Stimulated activated CD4-positive, alpha-beta T cell treated with anti-CD3 and anti-CD28 coated beads, Interleukin-12 subunit alpha, Interleukin-12 subunit beta, amount 100 ng/mL, for 4 hours (primary cell): Measurements from ENCODE around the gene ARHGAP10.
"Not testable (repeated sequence)": the region's sequence is repeated elsewhere in the genome, so short reads cannot be mapped to it uniquely, and the experiment has no call there.

ENCODE experiments used
- DNase-seq: peaks from one replicate; pipeline ENCODE4 v3.0.0-alpha.2; 2020

Gene ARHGAP10

DNA sequence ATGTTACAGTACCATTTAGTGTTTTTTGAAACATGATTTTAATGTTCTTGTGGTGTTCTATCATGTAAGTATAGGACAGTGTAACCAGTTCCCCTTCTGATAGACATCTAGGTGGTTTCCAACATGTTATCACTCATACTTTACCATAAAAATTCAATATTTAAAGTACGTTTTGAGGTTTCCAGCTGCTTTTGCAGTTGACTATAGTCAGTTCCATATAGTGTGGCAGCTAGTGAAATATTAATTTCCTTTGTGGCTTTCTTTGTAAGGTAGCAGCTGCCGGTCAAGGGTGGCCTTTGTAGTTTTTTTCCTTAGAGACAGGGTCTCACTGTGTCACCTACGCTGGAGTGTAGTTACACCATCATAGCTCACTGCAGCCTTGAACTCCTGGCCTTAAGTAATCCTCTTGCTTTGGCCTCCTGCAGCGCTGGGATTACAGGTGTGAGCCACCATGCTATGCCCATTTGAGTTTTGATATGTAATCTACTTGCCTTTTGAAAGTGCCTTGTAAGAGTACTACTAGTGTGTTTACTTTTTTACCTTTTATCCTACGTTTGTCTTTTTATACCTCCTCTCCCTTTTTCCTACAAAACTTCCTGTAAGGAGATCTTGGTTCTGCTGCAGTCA lies 63.0 kb downstream of the ARHGAP10 start:
- DNase-seq, result no peak

DNA sequence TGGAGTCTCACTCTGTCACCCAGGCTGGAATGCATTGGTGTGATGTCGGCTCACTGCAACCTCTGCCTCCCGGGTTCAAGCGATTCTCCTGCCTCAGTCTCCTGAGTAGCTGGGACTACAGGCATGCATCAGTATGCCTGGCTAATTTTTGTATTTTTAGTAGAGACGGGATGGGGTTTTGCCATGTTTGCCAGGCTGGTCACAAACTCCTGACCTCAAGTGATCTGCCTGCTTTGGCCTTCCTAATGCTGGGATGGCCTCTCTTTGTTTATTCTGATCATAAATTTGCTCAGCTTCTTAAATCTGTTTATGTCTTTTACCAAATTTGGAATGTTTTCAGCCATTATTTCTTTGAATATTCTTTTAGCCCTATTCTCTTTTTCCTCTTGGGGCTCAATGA lies 67.2 kb downstream of the ARHGAP10 start:
- DNase-seq, result not testable (repeated sequence)

DNA sequence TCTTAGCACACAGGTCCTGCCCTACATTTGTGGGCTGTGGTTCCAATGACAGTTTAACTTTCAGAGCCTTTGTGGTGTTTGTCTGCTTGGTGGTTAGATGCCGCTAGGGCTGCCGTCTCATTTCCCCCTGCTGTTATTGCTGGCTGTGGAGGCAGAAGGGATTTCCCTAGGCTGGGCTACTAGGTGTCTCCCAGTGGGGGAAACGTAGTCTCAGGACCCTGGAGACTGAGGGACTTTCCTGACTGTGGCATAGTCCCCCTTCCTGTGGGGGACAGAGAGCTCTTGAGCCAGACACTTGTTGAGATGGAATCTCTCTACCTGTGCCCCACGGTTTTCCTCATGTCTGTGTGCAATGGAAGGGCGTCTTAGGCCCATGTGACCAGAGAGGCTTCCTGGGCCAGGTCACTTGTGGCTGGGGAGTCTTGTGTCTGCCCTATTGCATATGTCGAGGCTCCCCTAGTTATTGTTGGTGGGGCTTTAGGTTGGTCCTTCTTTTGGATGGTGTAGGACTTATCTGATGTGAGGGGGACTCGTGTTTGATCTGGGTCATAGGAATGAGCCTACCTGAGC lies 68.2 kb downstream of the ARHGAP10 start:
- DNase-seq, result peak; percentile 11

DNA sequence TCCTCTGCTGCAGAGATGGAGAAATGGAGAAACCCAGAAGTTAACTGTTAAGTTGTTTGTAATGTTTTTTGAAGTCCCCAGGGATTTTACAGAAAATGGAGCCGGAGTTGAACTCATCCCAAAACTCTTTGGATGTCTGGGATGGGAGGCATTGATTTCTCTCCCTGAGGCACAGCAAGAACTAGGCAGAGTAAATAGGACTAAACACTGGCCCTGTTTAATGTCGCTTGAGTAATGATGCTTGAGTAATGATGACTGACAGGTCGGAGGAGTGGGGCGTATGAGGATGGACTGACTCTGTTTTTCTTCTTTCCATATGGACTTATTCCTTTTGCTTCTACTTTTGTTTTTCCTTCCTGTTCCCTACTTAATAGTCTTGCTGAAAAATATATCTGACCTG lies 69.9 kb downstream of the ARHGAP10 start:
- no peak for DNase-seq

DNA sequence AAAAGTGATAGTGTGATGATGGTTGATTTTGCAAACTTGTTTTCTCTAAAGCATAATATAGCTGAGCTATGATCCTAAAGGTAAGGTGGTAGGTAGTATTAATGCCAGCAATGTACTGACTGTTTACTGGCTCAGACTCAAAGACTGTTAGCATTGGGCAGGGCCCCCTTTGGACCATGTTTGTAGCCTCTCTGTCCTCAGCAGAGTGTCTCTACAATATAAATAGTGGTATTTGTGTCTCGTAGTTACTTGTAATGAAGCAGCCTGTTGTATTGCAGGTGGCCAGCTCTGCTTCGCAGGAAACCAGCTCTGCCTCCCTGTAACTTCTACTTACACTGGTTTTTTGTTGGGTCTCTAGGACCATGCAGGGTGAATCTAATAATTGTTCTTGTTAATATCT lies 70.5 kb downstream of the ARHGAP10 start:
- no peak for DNase-seq

DNA sequence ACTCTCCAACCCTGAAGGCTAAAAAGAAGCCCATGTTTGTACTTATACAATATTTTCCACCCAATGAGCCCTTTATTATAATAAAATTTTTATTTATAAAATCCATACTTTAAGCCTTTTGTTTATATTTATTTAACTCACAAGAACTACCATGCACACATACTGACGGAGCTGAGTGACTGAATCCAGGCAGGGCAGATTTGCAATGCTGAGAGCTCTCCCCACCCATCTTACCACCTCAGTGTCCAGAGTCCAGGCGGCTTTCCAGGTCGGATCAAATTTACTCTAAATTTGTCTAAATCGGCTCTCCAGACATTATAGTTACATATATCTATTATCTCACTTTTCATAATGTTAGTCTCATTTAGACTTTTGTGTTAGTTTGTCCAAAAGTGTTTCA lies 74.1 kb downstream of the ARHGAP10 start:
- no peak for DNase-seq

DNA sequence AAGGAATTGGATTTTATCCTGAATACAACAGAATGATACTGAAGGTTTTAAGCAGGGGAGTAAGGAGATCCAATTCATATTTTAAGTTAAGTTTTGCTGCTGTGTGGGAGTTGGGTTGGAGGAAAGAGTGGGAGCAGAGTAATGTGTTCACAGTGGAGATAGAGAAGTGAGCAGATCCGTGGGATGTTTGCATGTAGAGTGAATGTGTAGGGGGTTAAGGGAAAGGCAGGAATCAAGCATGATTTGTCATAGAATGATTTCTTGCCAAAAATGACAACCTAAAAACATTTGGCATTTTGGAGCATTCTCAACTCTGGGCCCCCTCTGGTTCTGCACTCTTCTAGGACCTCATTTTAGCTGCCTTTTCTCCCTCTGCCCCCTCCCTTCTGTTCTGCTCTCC lies 76.6 kb downstream of the ARHGAP10 start:
- no peak for DNase-seq

DNA sequence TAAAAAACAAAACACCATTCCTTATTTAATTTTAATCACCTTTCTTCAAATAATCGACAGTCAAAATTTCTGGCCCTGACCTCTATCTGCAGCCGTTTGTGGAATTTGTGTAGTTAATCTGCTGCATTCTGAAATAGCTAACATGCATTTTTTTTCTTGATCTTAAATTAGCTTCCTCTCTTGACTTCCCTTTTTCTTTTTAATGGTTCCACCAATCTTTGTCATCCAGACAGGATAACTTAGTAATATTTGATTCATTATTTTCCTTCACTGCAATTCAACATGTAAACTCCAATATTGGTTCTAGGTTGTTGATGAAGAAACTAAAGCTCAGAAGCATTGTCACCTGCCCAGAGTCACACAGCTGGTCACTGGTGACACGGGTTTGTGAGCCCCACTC lies 77.3 kb downstream of the ARHGAP10 start:
- DNase-seq, result no peak

DNA sequence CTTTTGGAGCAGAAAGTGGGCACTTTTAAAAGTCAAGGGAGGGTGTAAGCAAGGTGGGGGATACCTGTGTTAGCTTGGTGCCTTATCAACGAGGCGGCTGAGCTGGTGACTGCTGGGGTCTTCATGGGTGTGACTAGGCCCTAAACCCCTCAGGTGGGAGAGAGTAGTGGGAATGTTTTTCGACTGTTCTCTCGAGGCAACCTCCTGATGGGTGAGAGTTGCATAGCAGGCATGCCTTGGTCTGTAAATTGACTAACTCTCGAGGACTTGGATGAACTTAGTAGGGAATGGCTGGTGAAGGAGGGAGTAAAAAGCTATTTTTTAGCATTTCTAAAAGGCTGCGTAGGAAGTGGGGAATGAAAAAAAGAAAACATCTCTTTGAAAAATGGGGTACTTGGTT lies 80.0 kb downstream of the ARHGAP10 start:
- no peak for DNase-seq

DNA sequence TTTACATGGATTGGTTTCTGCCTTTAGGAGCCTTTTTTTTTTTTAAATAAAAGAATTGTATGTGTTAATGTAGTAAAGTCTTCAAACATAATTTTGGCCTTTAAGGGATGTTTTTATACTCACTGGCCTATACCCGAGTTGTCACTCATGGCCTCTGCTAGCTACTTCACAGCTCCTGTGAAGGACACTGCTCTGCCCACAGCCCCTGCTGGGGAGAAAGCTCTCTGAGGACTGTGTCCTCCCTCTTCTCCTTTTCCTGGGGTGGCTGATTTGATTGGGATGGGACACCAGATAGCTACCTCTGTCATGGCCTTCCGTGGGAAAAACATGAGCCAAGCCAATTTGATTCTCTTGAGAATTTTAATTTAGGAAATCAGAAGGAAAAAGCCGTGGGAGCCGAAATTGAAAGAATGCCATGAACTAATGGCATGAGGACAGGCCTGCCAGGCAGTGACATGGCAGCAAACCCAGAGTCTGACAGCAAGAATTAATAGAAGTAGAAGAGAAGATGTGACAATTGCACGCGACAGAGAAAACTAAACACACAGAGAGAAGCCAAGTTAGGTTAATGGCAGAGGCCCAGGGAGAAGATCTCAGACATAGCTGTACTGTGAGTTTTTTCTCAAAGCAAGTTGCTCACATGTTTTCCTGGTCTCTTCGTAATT lies 81.4 kb downstream of the ARHGAP10 start:
- no peak for DNase-seq

DNA sequence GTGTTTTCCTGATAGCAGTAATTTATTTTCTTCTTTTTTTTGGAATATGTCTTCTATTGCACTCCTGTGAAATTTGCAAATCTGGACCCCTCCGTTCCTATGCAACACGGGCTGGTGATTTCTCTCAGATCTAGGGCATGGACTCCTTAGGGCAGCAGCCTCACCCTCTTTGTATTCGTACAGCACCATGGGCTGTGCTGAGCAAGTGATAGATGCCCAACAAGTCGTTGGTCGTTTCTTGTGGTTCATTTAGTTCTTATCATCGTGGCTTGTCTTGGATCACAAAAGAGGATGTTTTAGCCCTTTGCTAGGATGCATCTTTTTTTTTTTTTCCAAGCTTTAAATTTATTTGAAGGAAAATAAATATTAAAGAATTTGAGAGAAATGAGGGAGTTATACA lies 82.1 kb downstream of the ARHGAP10 start:
- DNase-seq, result no peak

DNA sequence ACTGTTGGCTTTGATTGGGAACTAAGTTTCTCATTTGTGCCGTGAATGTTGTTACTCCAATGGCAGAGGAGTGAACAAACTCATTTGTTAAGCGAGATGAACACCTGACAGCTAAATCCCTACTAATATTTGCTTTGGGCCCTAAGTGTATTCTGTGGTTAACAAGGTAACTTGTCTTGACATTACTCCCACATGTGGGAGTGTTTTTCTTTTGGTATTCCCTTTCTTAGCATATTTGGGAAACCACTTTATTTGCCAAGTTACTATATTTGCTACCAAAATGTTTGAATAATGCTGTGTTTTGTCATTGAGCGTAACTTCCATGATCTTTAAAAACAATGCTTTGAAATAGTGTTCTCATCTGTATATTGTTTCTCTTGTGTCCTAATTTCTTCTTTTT lies 82.5 kb downstream of the ARHGAP10 start:
- no peak for DNase-seq

DNA sequence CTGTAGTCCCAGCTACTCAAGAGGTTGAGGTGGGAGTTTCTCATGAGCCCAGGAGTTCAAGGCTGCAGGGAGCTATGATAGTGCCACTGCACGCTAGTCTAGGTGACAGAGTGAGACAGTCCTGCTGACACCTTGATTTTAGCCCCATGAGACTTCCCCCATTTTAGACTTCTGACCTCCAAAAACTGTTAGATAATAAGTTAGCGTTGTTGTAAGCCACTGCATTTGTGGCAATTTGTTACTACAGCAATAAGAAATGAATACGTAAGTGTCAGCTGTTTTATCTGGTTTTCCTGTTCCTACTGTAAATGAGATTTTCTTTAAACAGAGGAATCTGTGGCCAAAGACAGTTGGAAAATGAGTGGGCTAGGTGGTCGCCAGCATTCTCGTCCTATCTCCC lies 83.9 kb downstream of the ARHGAP10 start:
- no peak for DNase-seq

DNA sequence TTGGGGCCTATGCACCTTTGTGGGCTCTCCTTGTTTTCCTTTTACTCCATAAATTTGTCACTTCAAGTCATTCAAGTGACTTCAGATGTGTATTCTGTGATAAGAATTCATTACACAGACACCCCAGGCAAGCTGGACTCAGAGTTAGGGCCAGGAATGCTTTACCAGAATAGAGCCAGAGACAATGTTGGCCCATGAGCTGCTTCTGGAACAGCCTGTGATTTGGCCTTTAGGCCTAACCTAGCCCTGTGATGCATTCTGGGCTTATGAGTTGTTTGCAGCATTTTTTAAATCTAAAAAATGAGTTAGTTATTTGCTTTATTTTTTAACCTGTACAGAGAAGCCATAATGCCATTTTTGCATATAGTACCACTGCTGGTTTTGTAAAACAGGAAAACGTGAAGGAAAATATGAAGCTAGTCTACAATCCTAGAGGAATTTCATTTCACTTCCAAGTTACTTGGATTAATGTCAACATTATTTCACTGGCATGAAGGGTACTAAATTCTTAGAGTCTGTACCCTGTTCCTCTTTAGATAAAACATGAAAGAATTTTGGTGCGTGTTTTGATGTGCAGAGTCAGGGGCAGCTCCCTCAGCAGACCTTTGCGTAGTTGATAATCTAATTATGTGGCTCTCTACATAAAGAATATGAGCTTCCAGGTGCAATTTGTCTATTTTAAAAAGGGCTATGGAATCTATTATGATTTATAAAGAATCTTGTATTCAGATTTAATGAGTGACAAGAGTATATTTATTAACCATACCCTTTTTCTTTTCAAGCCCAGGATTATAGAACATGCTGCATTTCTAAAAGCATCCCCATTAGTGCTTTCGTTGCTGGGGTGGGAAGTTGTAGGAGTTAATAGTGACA lies 84.7 kb downstream of the ARHGAP10 start:
- DNase-seq, result no peak

DNA sequence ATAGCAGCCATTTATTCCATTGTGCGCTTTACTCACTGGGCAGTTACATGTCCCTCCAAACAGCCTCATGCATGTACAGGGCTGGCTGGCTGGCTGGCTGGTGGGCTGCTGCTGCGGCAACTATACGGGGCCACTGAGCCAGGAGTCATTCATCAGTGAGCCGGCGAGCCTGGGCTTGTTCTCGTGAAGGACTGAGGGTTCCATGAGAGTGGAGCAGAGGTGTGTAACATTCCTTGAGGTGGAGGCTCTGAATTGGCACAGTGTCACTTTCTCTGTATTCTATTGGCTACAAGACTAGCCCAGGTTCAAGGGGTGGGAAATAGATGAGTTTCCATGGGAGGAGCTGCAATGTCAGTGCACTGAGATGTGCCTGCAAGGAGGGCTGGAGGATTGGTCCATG lies 89.1 kb downstream of the ARHGAP10 start:
- DNase-seq, result no peak

DNA sequence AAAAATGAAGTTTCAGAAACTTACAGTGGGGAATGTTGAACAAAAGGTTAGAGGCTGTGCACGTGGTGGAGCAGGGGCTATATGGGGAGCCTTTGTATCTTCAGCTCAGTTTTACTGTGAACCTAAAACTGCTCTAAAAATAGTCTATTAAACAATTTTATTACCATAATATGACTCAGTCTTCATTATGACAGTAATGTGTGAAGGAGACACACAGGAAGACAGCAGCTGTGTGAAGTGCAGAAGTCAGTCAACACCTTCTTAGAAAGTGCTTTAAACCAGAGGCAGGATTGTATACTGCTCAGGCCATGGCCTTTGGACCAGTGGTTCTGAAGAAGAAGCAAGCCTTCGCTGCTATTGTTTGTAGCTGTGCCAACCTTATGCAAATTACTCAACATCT lies 89.7 kb downstream of the ARHGAP10 start:
- DNase-seq, result no peak

DNA sequence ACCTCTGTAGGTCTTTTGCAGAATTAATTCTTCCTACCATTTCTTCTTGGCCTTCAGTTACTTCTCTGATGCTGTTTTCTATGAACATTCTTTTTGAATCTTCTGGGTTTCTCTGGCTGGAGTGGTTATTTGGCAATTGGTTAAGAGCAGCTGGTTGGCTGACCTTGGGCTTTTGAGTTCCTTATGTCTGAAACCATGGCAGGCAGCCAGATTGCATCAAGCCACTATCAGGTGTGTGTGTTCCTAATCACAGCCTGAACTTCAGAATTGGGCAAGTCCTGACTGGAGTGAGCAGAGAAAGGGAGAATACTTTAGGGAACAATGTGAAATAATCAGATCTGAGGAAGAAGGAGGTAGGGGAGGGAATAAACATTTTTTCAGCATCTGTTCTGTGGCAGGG lies 90.2 kb downstream of the ARHGAP10 start:
- no peak for DNase-seq

DNA sequence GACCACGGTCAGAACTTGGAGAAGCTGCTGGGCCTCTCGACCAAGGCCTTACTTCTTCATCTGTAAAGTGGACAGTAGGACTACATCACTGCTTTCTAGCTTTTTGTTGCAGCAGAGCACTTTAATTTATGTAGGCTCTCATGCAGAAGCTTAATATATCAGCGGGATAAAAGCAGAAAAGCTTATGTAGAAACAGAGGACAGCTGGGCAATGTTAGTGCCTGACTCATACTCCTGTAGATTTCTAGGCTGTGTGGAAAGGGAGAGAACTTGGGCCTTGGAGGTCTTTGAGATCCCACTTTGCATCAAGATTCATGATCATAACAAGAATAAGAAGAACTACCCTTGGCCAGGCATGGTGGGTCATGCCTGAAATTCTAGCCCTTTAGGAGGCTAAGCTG lies 91.2 kb downstream of the ARHGAP10 start:
- no peak for DNase-seq

DNA sequence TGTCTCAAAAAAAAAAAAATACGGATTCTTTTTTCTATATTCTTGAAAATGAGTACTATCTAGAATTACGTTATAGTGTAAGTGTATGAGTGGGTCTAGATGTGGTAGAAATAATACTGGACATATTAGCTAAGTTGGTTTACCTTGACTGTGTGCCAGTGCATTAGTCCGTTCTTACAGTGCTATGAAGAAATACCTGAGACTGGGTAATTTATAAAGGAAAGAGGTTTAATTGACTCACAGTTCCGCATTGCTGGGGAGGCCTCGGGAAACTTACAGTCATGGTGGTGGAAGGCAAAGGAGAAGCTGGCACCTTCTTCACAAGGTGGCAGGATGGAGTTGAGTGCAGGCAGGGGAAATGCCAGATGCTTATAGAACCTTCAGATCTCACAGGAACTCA lies 92.4 kb downstream of the ARHGAP10 start:
- DNase-seq, result no peak

DNA sequence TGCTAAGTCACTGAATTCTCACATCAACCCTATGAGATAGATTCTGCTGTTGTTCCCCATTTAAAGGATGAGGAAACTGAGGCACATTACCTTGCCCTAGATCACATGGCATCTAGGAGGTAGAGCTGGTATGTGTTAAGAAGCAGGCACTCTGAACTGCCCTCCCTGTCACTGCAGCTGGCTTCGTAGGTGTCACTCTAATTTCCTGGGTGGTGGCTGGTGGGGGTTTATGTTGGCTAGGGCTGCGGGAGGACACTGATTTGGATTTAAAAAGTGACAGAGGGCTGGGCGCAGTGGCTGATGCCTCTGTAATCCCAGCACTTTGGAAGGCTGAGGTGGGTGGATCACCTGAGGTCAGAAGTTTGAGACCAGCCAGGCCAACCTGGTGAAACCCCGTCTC lies 93.0 kb downstream of the ARHGAP10 start:
- no peak for DNase-seq

DNA sequence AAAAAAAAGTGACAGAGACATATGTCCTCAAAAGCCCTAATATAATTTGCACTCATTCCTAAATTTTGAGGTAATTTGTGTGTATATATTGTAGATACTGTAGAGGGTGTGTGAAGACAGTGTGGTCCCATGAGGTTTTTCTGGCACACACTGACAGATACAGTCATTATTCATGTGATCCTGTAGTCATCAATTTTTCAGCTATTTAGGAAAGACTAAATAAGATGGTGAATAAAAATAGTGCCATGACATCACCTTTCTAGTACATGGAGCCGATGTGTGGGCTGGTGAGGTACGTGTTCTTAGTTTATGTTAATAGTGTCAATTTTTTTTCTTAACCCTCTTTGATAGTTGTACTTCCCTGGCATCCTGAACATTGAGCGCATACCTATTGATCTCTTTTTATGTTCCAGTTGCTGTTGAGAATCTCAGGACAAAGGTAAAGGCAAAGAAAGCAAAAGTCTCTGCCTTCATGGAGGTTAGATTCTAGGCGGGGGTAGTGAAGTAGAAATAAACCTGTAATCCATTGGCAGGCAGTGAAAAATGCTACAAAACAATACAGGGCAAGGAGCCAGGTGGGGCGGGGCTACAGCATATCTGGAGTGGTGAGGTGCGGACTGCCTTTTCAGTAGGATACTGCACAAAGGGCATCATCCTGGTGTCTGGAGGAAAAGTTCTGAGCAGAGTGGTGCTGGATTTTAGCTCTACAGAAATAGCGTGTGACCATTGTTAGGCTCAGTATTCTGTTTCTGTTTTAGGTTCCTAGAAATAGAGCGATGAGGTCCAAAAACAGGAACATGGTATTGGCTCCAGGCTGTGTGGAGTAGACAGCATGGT lies 93.8 kb downstream of the ARHGAP10 start:
- no peak for DNase-seq

DNA sequence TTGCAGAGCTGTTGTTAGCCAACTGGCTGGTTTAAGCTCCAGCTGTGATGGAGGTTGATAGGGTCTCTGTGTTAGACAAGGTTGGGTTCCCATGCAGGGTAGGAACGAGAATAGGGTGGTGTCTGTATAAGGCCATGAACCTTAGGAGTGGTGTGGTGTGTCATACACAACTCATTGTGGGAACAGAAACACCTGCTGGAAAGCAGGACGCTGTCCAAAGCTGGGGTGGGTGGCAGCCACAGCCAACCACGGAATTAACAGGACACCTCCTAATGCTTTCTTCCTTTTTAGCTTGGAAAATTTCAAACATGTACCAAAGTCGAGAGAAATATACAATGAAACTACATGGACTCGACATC lies 94.4 kb downstream of the ARHGAP10 start:
- DNase-seq, result no peak

DNA sequence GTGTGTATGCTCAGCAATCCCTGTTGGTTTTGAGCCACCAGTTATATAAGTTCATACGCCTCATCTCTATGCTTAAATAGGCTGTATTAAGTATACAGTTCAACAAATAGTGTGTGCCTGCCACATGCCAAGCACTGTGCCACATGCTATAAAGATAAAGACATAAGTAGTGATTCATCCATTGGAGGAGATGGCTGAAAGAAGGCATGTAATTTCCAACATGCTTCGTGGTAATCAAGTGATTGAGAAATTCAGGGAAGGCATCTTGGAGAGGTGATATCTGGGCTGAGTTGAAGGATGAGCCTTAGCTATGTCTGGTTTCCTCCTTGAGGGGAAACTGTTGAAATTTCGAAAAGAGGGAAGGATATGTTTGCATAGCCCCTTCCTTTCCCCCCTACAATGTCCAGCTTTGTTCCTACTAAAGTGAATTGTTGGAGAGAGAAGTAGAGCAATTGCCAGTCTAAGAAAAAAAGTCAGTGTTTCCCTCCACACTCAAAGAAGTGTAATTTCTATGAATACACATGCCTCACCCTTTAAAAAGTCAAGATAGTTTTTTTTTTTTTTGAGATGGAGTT lies 96.5 kb downstream of the ARHGAP10 start:
- no peak for DNase-seq
